Erythroblast (primary cell): ENCODE measurements around the gene EDDM13.
A peak's percentile ranks its signal among the peaks of the same experiment; 100 is the strongest.

Source experiments
- DNase-seq, 2 experiments: peaks; one replicate each; lab custom pipeline; 2025; lab: John Stamatoyannopoulos, UW
- GATA1 ChIP-seq: IDR thresholded peaks from 2 replicates; pipeline ENCODE4 v1.6.1; 2011; ENCODE audit warnings: low read depth, mild to moderate bottlenecking, control low read depth, low read length, moderate library complexity
- POLR2A ChIP-seq: IDR thresholded peaks from 2 replicates; pipeline ENCODE4 v1.6.1; 2011; ENCODE audit warnings: mild to moderate bottlenecking, low read length

EDDM13 gene

DNA sequence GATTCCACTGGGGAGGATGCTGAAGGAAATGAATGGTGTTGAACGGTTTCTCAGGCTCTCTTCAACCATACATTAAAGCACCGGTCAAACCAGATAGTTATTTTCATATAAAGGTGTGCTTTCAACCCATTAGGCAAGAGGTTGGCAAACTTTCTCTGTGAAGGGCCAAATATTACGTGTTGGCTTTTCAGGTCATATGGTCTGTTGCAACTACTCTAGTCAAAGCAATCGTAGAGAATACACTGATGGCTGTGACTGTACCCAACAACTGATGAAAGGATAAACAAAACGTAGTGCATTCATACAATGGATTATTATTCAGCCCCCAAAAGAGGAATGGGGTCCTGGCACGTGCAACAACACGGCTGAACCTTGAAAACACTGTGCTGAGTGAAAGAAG is 36.2 kb downstream of the EDDM13 start:
- DNase-seq = no peak
- no peak for TF ChIP-seq POLR2A
- TF ChIP-seq GATA1 = no peak

DNA sequence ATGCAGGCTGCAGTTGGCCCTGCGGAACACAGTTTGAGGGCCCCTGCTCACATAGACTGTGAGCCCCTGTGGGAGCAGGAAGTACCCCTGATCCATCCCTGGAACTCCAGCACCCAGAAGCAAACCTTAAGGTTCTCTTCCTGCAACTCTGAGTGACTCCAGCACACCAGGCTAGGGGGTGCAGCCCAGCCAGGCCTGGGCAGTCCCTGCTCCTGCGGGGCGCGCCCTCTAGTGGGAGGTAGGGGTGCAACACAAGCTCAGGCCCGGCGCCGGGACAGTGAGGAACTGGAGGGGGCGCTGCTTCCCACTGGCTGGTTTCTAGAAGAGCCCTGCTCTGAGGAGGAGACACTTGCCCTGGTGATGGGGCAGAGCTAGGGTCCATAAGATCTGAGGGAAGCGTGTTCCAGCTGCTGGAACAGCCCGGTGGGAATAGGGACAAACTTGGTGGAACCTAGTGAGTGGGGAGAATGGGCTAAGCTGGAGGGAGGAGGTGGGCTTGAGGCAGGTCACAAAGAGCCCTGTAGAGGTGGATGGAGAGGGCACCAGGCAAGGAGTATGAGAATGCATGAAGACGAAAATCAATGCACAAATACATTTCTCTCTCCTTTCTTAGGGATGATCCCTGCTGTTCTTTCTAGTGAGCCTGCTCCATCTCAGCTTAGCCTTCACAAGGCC is 37.1 kb downstream of the EDDM13 start:
- DNase-seq = peak; percentile 85 to 90
- TF ChIP-seq GATA1 (no peak), POLR2A (no peak)

DNA sequence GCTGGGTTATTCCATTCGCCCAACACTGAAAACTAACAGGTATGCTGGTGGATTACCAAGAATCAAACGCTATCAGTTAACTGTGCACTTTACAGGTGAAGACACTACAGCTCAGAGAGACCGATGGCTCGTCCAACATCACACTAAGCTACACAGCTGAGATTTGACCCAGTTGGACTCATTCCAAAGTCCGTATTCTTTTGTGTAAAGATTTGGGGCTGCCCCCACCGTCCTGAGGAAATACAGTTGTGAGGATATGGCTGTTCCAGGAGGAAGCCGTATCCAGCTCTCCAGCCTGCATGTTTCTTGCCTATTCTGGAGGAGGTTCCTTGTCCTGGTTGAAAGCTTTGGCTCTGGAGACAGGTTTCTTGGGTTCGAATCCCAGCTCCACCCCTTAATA is 37.9 kb downstream of the EDDM13 start:
- DNase-seq = no peak
- TF ChIP-seq POLR2A (no peak), GATA1 (no peak)

DNA sequence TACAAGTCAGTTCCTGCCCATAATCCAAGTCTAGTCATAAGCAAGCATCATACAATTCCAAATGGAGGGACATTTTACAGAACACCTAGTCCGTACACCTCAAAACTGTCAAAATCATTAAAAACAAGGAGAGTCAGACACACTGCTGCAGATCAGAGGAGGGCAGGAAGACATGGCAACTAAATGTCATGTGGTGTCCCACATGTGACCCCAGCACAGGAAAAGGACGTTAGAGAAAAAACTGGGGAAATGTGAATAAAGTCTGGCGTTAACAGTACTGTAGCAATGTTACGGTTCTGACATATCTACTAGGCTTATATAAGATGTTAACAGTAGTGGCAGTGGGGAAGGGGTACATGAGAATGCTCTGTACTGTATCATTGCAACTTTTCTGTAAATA is 39.8 kb downstream of the EDDM13 start:
- DNase-seq = no peak
- TF ChIP-seq POLR2A (no peak), GATA1 (no peak)

DNA sequence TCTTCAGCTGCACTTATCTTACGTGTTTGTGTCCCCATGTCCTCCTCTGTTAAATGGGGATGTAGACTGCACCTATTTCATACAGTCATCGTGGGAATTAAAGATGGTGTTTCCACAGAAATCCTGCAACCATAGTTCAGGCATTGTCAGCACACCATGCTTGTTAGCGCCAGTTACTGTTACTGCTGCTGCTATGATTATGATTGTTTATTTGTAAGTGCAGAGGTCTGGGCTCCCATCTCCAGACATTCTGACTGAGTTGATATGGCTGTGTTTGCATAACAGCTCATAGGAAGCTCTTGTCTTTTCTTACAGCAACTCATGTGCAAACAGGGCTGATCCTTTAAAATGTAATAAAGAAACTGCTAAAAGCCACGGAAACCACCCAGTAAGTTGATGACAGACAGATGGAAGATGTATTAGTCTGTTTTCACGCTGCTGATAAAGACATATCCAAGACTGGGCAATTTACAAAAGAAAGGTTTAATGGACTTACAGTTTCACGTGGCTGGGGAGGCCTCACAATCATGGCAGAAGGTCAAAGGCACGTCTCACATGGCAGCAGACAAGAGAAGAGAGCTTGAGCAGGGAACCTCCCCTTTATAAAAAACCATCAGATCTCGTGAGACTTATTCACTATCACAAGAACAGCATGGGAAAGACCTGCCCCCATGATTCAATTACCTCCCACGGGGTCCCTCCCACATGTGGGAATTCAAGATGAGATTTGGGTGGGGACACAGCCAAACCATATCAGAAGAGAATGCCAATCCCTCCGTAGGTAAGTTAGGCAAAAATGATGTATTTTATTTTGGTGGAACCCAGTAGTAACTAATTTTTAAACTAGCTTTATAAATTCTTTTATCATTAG is 40.5 kb downstream of the EDDM13 start:
- TF ChIP-seq POLR2A (no peak), GATA1 (no peak)
- DNase-seq = peak in 1 of 2 experiments; percentile 23

DNA sequence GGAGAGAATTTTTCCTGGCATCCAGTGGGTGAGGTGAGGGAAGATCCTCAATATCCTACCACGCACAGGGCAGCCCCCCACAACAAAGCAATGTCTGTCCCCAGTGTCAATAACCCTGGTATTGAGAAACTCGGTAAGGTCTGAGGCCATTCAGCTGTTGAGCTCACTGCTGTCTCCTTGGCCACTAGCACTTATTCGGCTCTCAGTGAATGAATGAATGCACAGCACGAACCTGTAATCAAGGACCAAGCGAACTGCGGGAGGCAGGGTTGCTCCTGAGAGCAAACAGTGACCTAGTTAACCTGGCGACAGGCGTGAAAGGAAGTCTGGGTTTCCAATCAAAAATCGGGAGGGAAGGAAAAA is 41.5 kb downstream of the EDDM13 start:
- TF ChIP-seq POLR2A (peak; percentile 2), GATA1 (no peak)
- DNase-seq = no peak

DNA sequence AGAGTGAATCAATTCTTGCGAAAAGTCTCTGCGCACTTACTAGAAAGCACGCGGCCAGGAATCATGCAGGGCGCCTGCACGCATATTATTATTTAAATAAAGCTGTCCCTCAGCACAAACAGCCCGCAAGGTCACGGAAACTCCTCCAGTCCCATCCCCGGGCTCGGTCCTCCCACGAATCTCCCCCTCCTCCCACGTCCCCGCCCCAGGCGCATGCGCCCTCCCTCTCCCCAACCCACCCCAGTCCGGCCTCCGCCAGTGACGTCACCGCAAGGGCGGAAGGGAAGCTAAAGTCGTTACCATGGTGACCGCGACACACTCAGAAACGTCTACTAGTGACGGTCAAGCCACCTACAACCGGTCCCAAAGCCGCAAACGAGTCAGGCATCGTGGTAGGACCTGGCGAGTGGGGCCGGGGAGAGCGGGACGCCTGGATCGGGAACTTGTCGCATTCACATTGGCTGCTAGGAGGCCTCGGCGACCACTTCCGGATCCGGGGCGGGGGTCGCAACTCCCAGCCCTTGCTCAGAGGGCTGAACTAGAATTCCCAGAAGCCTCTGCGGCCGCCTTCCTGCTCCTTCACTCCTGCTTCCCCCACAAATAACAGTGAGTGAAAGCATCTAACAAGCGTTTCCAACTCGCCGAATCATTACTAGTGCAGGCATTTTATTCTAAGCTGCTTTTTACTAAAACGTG is 42.0 kb downstream of the EDDM13 start, which contains the start of gene ZSCAN5A:
TSS of gene ZSCAN5A (minus strand) at position 459 of the 696 bp plus-strand sequence. CDS start 89,793 bp downstream, outside the sequence.
- TF ChIP-seq POLR2A = peak; percentile 69
- no peak for TF ChIP-seq GATA1
- DNase-seq = peak; percentile 98 to 99

DNA sequence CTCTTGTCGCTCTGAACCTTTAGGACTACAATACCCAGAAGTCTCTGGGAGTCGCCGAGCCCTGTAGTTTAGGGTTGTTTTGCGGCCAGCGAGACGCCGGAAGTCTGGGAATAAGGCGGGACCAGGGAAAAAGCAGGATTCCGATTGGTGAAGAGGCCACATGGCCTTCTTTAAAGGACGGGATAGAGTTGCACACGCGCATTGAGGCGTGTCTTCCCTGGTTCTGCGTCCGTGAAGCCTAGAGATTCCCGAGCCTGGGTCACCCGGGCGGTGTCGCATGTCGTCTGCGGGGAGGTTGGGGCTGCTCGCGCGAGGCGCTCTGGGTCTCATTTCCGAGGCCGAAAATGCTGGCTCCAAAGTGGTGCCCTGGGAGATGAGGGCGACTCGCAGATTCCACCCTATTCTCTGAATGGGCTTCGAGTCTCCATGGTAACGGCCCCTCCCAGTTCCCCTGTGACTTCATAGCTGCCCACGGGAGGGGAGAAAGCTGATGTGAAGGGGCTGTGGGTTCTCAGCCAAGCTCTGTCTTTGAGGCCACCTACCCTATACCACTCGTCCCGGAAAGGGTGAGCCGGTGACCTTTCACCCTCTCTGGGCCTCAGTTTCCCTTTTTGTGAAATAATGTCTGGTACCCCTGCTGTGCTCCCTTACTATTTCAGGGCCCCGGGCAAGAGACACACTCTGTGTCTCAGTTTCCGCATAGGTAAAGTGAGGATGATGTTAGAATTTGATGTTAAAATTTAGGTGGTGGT is 42.7 kb downstream of the EDDM13 start:
- TF ChIP-seq POLR2A (peak; percentile 58), GATA1 (no peak)
- peak; percentile 98 for DNase-seq

GRCh38 chr19:56316728-56317127 is 44.2 kb downstream of the EDDM13 start:
- no peak for TF ChIP-seq POLR2A
- no peak for TF ChIP-seq GATA1
- no peak for DNase-seq

GRCh38 chr19:56317749-56318148 is 45.2 kb downstream of the EDDM13 start:
- no peak for DNase-seq
- TF ChIP-seq GATA1 (no peak), POLR2A (no peak)

GRCh38 chr19:56319991-56320390 is 47.4 kb downstream of the EDDM13 start:
- DNase-seq = no peak
- TF ChIP-seq POLR2A (no peak), GATA1 (no peak)

DNA sequence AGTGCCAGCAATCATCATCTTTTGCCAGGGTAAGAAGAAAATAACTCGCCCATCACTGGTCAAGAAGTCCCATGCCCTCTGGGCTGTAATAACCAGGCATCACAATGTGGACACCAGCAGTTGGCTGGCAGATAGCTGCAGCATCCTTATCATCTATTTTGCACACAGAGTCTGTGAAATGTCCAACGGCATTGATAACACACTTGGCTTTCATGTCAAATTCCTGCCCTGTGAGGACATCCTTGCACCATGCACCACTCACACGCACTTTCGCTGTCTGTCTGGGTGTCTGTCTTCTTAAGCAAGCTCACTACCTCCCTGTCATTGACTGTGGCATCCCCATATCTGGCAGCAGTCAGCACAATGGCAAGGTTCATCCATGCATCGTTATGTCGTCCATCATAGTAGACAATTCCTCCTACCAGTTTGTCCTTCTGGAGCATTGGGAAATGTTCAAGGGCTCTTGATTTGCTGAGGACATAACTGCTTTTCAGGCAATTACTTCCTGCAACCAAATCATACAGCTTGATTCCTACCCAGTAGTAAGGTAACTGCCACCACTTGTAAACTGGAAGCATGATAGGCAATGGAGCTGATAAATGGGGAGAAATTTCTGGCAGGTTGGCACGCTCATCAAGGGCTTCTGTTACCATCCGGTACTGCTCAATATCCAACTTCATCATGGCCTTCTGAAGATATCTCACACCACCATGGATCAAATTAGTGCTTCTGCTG is 48.9 kb downstream of the EDDM13 start:
- TF ChIP-seq GATA1 = peak; percentile 94
- peak; percentile 95 for TF ChIP-seq POLR2A
- peak; percentile 92 to 98 for DNase-seq
